Forelimb muscle (tissue), 1 donor: Measurements from ENCODE around the gene STAT3. TPM values are rescaled to one million over a fixed set of nuclear protein-coding genes. Genes with fewer than 3 reads are reported as not detected.
A peak's percentile ranks its signal among the peaks of the same experiment; 100 is the strongest.
"Not testable (repeated sequence)": the region's sequence is repeated elsewhere in the genome, so short reads cannot be mapped to it uniquely, and the experiment has no call there.

Experiments
- DNase-seq: peaks from one replicate; pipeline ENCODE4 v3.0.0-alpha.2; 2013; ENCODE audit warnings: low read depth
- polyA plus RNA-seq: library from polyadenylated mRNA; unstranded; fragments of 120-200 nt; gene quantifications from one replicate; pipeline ENCODE4 v1.2.1, GENCODE V29; 2013; ENCODE audit not compliant: insufficient read length

STAT3 gene
- 47.6 TPM for polyA plus RNA-seq

DNA sequence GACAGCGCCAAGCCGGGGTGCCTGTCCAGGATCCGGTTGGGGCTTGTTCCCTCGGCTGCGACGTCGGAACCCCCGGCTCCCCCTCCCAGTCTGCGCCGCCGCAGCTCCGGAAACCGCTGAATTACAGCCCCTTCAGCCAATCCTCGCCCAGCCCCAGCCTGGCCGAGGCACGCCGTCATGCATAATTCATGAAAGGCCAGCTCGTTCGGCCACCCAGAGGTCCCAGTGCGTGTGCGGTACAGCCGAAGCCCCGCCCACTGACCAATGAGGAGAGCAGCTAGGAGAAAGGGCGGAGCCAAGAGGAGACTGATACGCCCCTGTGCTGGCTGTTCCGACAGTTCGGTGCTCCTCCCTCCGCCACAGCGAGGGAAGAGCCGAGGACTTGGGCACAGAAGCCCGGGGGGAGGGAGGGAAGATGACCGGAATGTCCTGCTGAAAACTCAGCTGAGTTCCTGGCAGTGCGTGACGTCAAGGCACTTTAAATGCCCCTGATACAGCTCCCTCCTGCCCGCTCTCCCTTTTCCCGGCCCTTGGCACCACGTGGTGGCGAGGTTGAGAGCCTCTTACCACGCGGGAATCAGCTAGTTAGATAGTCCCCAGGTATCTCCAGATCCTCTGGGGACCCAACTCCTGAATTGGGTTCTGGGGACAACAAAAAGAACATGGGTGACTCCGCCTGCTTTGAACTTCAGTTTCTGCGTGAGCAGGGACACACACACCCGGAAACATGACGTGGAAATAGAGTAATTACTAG lies at the start of gene STAT3:
TSS of gene STAT3 (minus strand) at position 62 of the 754 bp plus-strand sequence. CDS start 39,926 bp downstream, outside the sequence.
- peak; percentile 99 for DNase-seq

DNA sequence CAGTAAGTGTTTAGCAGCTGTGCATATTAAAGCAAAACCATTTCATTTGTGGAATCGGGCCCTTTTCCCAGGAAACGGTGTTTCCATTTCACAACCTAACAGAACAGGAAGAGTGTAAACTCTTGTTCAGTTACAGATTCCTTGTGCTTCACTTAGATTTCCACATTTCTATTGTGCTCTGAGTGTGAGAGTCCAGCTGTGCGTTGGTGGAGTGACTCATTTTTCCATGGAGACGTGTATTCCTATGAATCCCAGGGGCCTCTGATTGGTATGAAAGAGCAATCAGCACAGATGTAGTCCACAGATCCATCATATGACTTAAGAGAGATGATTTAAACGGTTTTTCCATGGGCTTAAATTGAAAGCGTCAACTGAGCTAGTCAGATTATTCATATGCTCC lies 48.1 kb upstream of the STAT3 start:
- DNase-seq = peak; percentile 91

DNA sequence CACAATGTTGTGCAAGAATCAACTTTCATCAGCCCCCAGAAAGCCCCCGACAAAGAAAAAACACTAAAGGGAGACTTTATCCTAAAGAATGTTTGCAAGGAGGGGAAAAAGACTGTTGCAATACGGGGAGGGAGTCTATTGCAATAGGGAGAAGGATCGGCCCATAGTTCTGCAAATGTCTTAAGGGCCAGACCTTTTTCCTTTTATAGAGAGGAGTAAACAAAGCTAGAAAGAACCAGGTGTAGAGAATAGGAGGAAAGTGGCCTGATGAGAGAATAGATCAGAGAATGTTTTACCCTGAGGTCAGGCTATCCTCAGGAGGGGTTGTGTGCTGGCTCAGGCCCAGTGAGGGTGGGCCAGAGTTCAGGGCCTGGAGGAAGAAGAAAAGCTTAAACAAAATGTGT lies 43.5 kb upstream of the STAT3 start:
- no peak for DNase-seq

DNA sequence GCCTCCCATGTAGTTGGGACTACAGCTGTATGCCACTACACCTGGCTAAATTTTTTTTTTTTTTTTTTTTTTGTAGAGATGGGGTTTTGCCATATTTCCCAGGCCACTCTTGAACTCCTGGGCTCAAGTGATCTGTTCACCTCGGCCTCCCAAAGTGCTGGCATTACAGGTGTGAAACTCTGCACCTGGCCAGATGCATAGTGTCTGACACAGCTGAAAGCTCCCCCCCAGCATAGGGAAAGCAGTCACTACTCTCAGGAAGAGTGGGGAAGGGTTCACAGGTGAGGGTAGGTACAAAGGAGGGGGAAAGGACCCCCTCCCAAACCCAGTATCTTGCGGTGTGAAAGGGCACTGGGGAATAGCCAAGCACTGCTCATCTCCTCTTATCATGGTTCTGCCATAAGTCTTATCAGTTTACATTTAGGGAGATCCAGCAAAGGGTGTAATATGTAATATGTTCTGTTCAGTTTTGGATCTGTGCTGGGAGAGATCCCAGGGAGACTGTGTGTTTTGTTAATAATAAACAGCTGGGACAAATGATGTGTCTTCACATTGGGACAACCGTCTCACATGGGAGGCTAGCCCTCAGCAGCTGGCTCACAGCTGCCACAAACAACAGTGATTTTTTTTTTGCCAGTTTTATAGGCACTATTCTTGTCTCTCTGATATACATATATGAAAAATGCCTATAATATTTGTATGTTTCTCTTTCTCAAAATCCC lies 41.6 kb upstream of the STAT3 start:
- no peak for DNase-seq

DNA sequence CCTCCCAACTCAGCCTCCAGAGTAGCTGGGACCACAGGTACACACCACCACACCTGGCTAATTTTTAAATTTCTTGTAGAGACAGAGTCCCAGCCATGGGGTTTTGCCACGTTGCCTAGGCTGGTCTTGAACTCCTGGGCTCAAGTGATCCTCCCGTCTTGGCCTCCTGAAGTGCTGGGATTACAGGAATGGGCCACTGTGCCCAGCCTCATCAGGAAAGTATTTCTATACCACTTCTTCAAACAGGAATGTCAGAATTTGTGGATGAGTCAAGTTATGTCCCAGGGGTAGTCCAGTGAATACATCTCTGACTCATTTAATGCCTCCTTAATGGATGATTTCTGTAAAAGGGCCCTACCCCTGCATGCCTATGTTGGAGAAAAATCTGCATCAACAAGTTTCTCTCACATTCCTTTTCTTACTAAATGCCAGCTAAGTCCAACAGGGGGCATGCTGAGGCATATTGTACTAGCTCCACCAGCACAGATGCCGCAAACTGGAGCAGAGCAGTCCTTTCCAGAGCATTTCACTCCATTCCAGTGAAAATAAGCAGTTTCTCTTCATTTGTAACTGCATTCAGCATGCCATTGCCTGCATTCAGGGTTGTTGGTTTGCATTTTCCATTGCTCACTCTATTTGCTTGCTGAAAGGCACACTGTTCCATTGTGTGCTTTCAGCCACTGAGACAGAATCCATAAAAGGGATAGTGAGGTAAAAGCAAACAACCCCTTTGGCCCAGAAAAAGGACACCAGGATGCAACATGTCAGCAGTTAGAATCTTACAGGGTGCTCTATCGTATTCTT lies 40.1 kb upstream of the STAT3 start:
- DNase-seq = no peak

DNA sequence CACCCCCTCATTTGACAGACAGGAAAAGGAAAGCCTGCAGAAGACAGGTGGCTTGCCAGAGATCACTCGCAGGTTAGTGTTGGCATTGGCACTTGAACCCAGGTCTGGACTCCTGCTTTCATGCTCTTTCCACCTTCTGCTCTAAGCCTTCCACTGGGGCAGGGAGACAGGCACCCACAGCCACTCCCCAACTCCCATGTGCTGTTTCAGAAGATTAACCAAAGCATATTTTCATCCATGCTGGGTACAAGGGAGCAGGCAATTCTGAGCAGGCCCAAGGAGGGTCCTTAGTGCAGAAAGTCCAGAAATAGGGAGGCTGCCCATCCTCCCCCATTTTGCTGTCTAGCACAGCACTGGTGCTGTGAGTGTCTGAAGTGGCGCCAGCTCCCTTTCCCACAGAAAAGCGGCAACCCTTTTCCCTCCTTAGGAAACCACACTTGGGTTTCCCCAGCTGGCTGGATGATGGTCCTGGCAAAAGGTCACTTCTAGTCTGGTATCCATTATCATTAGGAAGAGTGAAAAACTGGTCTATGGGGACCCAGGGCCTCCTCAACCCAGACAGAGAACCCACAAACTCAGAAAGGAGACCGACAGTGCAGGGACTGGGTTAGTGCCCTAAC lies 36.9 kb upstream of the STAT3 start:
- no peak for DNase-seq

- no peak for DNase-seq
Observed at GRCh38 chr17:42423766-42424165, 35.5 kb upstream of the STAT3 start.

- peak; percentile 87 for DNase-seq
Observed at GRCh38 chr17:42422958-42423712, 34.9 kb upstream of the STAT3 start, which contains the start of gene CAVIN1. Gene CAVIN1, minus strand, starts transcription at chr17:42423256. Its CDS starts 159 bp downstream, at chr17:42423097.

DNA sequence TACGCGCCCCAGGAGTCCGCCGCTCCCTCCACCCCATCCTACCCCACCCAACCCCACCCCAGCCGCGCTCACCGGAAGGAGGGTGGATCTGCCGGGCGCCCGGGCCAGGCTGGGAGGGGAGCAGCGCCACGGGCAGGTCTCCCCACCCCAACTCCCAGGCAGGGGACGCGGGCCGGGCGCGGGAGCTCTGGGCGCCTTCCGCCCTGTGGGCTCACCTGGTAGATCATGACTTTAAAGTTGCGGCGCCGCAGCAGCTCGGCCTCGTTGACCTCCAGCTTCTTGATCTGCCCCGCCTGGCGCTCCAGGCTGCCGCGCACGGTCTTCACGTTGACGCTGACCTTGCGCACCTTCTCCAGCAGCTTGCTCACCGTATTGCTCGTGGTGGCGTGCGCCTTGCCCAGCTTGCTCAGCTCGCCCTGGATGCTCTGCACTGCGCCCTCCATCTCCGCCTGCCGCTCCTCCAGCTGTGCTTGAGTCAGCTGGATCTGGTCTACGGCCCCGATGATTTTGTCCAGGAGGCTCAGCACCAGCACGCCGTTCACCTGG lies 34.2 kb upstream of the STAT3 start:
- no peak for DNase-seq

DNA sequence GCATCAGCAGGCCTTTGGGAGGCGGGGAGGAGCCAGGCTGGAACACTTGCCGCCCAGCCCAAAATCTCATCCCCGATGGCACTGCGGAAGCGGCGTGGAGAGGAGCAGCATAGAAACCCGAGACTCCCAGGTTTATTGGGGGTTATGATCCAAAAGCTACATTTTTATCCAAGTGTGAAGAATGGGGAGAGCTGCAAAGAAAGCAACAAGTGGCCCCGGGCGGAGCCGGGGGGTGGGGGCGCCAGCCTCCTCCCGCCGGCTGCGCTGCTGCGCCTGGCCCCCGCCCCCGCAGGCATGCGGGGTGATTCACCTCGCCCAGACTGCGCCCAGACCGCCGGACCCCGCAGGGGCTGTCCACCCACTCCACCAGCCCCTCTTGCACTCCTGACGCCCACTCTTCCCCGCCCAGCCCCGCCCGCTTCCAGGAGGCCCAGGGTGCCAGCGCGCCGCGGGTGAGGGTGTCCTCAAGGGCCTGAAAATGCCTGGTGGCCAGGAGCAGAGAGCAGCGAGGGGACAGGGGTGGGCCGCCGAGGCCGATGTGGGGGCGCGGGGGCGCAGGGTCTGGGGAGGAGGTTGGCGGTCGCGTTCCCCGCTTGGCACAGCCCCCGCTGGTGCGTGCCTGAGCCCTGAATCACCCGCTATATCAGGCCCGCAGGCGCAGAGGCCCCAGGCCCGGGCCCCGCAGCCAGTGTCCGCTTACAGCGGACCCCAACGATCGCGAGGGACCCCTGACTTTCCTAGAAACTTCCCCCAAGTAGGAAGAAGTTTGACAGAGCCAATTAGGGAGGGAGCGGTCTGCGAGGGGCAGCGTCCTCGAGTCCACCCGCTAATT lies 33.5 kb upstream of the STAT3 start:
- DNase-seq = no peak

DNA sequence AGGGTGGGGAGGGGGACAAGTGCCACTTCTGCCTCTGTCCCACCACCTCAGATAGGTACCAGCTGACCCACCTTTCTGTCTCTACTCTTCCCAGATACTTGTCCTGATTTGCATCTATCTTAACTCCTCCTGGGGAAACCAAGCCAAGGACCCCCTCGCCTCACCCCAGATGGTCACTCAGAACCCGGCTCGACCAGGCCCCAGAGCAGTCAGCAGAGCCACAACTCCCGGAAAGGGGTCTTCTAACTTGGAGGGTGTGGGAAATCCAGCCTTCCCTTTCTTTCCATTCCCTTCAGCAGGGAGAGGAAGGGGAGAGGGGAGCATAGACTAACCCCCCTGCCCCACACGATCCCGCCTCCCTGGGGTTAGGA lies 32.9 kb upstream of the STAT3 start:
- no peak for DNase-seq

GRCh38 chr17:42417981-42418380 lies 29.7 kb upstream of the STAT3 start:
- DNase-seq = not testable (repeated sequence)

- DNase-seq = no peak
Observed at GRCh38 chr17:42414704-42415409, 26.6 kb upstream of the STAT3 start.

DNA sequence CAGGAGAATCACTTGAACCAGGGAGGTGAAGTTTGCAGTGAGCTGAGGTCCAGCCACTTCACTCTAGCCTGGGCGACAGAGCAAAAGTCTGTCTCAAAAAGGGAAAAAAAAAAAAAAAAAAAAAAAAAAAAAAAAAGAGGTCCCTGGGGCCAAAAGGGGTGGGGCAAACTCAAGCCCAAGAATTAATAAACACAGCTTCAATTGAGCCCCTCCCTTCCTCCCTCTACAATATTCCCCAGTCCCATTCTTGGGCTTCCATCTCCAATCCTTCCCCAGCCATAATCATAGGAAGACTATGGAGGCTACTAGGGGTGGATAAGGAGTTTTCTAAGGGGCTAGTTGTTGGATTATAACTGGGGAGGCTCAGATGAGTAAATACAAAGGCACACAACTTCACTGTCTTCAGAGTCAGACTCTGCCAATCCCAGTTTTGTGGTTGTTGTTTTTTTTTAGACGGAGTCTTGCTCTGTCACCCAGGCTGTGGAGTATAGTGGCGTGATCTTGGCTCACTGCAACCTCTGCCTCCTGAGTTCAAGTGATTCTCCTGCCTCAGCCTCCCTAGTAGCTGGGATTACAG lies 25.3 kb upstream of the STAT3 start:
- no peak for DNase-seq

DNA sequence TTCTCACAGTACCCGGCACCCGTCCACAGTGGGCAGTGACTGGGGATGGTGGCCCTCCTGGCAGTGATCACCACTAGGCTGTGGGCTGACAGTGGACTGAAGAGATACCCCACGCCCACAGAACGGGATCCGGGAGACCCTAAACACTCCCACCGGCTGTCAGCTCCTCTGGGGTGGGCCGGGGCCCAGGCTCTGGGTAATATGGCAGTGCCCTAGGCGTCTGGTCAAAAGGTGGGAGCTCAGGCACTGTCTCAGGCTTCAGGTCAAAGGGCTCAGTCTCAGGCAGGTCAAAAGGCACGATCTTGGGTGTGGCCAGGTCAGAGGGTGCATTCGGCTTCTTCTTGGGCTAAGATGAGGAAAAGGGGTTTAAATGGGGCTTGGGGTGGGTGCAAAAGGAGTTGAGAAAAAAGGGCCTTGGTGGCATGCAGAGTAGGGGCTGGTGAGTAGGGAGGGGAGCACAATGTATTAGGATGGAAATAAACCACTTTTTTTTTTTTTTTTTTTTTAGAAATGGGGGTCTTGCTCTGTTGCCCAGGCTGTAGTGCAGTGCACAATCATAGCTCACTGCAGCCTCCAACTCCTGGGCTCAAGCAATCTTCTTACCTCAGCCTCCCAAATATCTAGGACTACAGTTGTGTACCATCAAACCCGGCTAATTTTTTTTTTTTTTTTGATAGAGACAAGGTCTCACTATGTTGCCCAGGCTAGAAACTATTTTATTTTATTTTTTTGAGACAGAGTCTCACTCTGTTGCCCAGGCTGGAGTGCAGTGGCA lies 23.9 kb upstream of the STAT3 start:
- no peak for DNase-seq

GRCh38 chr17:42411361-42411760 lies 23.1 kb upstream of the STAT3 start:
- DNase-seq = no peak

DNA sequence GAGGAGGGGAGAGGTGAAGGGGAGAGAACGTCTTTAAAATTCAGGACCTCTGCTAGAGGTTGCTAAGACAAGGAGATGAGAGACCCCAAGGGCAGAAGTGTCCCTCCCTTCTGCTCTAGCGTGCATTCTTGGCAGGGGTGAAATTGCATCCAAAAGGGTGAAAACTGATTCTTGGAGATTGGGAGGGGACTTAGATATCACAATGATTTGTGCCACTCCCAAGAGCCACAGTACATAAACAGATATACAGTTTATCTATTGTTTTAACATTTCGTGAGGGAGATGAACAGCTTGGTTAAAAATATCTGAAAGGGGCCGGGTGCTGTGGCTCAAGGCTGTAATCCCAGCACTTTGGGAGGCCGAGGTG lies 22.1 kb upstream of the STAT3 start:
- DNase-seq = no peak
